T-helper 22 cell (primary cell): ENCODE results near the gene FSTL4.
"Not testable (repeated sequence)": the region's sequence is repeated elsewhere in the genome, so short reads cannot be mapped to it uniquely, and the experiment has no call there.

ENCODE experiments used
- DNase-seq: peaks from one replicate; pipeline ENCODE4 v3.0.0-alpha.2; 2020; ENCODE audit warnings: low read depth

FSTL4 gene

GRCh38 chr5:133403741-133404364 is 208.5 kb downstream of the FSTL4 start:
- DNase-seq, result no peak

DNA sequence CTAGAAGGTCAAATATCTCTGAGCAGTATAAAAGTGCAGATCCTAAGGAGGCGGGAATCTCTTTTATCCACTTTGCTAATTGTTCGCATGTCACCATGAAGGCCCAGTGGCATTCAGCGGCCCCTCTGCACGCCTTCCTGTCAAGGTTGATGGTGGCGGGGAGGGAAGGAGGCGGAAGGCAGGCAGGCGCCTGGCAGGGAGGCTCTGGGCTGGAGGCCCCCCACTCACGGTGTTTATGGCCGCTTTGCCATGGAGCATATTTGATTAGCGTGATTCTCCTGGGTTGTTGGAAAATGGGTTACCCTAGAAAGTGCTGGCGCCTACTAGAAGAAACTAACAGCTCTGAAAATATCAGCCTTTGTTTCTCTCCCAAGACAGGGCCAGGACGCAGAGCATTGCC is 209.6 kb downstream of the FSTL4 start:
- no peak for DNase-seq

- DNase-seq, result no peak
These were observed 210.5 kb downstream of the FSTL4 start for GRCh38 chr5:133401731-133402347.

DNA sequence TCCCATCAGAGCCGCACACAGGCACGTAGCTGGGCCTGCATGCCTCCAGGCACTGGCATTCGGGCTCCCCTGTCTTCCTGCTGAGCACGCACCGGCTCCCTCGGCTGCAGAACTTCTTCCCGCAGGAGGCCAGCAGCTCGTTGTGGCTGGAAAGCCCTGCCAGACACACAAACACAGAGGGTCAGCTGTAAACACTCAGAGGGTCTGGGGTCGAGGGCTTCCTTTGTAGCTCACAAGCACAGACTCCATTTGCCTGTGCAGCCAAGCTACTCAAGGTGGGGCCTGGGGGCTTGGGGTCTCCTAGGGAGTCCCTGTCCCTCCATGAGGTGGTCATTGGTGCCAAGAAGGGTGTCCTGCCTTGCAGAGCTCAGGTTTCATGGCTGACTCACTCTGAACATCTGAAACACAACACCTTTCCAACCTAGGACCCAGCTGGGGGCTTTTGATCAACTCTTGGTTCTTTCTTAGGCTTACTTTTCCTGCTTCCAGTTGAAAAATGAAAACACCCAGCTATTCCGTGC is 211.4 kb downstream of the FSTL4 start:
- DNase-seq, result no peak

- DNase-seq, result no peak
These were observed 212.2 kb downstream of the FSTL4 start for GRCh38 chr5:133400120-133400519.

GRCh38 chr5:133399247-133399891 is 213.0 kb downstream of the FSTL4 start:
- no peak for DNase-seq

- no peak for DNase-seq
These were observed 213.7 kb downstream of the FSTL4 start for GRCh38 chr5:133398646-133399101.

- DNase-seq, result no peak
These were observed 214.2 kb downstream of the FSTL4 start for GRCh38 chr5:133397990-133398645.

GRCh38 chr5:133397348-133397747 is 215.0 kb downstream of the FSTL4 start:
- DNase-seq, result no peak

DNA sequence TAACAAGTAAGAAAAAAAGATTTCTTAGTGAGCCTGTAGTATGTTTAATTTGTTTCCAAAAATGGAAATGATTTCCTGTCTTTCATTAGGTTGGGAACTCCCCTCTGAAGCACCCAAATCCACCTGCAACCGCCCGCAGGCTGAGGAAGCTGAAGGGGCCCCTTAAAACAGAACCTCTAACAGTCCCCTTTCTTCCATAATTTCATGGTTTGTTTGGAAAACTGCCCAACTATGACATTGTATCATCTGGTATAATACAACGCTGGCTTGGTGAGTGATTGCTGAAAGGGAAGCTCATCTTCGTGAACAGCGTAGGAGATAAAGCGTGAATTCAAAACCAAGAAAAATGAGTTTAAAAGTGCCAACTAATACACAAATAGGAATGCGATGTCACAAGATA is 215.5 kb downstream of the FSTL4 start:
- DNase-seq, result no peak

GRCh38 chr5:133396187-133396741 is 216.1 kb downstream of the FSTL4 start:
- no peak for DNase-seq

GRCh38 chr5:133395207-133395606 is 217.1 kb downstream of the FSTL4 start:
- DNase-seq, result not testable (repeated sequence)

DNA sequence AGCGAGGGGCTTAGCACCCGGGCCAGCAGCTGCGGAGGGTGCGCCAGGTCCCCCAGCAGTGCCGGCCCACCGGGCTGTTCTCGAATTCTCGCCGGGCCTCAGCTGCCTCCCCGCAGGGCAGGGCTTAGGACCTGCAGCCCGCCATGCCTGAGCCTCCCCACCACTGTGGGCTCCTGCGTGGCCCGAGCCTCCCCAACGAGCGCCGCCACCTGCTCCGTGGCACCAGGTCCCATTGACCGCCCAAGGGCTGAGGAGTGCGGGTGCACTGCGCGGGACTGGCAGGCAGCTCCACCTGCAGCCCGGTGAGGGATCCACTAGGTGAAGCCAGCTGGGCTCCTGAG is 217.9 kb downstream of the FSTL4 start:
- not testable (repeated sequence) for DNase-seq

GRCh38 chr5:133393776-133394476 is 218.4 kb downstream of the FSTL4 start:
- no peak for DNase-seq

DNA sequence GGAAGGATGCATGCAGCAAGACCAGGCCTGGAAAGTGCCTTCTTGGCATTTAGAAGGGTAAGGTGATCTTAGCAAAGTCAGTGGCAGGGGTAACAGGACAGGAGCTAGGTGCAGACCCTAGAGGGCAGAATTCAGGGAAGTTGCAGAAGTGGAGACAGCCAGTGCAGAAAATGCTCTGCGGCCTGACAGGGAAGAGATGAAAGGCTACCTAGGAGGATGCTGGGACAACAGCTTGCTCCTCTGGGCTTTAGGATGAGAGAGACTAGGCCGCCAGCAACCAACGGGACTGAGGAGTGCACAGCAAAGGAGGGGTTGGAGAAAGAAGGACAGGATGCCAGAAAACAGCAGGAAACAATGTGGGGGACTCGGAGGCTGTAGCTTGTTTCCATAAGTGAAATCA is 219.9 kb downstream of the FSTL4 start:
- DNase-seq, result no peak

DNA sequence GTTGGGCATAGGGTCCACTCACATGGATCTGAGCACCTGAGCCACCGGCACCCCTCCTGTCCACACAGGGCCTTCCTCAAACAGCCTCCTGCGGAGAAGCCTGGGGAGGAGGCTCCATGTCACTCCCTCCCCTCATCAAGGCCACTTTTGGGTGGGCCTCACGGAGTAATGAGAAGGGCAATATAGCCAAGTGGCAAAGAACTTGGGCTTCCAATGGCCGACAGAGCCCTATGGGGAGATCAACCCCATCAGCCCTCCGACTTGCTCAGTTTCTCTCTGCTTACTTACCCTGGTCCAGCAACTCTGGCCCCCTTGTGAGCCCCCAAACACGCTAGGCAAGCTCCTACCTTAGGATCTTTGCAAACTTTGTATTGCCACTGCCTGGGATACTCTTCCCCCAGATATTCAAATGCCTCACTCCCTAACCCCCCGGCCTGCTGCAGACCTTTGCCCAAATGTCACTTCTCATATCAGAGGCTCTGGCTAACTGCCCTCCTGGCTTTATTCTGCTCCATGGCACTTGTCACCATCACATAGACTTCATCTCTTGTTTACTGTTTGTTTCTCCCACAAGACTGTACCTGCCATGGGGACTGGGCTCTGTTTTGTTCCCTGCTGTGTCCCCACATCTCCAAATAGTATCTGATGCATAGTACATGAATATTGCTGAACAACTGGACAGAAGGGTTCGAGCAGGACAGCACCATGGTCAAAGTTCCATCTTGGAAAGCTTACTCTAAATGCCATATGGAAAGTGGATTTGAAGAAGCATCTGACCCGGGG is 220.8 kb downstream of the FSTL4 start:
- no peak for DNase-seq

GRCh38 chr5:133390416-133391353 is 221.7 kb downstream of the FSTL4 start:
- no peak for DNase-seq

- no peak for DNase-seq
These were observed 223.2 kb downstream of the FSTL4 start for GRCh38 chr5:133389066-133389590.

- no peak for DNase-seq
These were observed 224.7 kb downstream of the FSTL4 start for GRCh38 chr5:133387621-133388020.

DNA sequence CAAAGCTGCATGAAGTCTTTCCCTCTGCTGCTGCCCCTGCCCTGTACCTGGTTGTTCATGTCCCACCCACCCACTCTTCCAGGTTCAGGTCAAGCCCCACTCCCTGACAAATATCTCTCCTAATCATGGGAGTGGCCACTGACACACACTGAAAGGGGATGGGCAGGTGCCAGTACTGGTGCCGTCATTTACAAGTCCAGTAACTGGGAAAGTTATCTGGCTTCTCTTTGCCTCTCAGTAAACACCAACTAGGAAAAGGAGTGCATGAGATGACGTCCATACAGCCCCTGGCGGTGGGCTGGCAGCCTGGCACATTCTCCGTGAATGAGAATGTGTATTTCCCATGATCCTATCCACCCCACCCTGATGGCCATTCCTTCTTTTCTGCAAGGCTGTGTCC is 225.2 kb downstream of the FSTL4 start:
- DNase-seq, result no peak
